HUDEP-2 (cell line): ENCODE results near the gene PGM1.
A peak's percentile ranks its signal among the peaks of the same experiment; 100 is the strongest.

Experiments used
- DNase-seq, 76 experiments: peaks; one replicate each; lab custom pipeline; 2025; ENCODE audit not compliant: unreplicated experiment in 76 of 76; lab: John Stamatoyannopoulos, UW

PGM1 gene

DNA sequence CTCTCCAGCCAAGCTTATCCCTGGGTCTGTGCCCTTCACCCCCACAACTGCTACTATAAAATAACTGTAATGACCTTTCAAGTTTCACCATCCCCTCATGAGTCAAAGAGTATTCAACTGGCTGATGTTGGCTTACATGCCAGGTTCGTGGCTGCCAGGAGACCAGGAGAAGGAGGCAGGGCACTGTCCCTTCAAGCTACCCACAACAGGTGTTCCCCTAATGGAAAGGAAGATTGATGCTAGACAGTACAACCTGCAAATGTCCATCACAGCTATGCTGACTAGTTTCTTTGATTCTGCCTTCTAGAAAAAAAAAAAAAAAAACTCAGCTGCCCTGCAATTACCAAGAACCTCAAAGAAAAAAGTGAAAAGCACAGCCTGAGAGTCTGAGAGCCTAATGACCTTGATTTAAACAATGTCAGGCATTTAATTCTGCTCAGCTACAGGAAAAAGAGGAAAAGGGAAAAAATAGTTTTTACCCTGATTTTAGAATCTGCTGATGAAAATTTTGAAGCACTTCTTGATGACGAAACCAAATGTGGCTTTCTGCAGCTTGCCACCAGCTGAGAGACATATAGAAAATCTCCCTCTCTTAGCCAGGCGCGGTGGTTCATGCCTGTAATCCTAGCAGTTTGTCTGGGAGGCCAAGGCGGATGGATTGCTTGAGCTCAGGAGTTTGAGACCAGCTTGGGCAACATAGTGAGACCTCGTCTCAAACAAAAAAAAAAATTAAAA lies 97.9 kb downstream of the PGM1 start:
- no peak for DNase-seq

- DNase-seq = peak in 19 of 76 experiments; percentile 2 to 41 (median 9)
Observed at GRCh38 chr1:63691701-63692425, 98.7 kb downstream of the PGM1 start.

GRCh38 chr1:63693944-63694571 lies 100.8 kb downstream of the PGM1 start:
- DNase-seq = no peak

- no peak for DNase-seq
Observed at GRCh38 chr1:63698001-63698838, 105.0 kb downstream of the PGM1 start.

DNA sequence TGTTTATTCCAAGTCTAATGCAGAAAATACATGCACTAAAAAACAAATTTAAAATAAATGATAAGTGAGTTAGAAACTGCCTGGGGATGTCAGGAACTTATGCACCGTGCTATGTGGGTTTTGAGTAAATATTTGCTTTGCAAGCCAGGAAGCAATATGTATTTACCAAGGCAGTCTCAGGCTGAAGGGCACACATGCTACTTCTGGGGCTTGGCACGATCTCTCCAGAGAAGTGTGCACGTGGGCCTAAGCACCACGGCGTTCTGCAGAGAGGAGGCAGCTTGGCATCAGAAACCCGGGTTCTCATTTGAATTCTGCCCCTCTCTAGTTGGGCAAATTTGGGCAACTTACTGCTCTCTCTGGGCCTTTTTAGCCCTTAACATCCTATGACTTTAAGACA lies 108.0 kb downstream of the PGM1 start:
- DNase-seq = no peak

DNA sequence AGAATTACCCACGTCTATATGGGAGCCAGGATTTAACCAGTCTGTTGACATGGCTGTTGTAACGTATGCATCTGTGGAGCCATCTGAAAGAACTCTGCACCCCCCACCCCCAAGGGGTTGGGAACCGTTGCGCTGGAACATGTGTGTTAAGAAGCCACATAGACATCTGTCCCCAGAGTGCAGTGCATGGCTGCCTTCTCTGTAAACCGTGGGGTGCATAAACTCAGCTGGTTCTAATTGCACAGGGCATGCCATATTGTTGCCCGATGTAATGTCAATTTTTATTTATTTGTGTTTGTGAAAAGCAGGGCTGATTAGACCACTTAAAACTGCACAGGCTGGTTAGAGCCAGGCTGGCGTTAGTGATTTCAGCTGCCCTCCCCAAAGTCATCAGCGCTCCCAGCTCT lies 110.5 kb downstream of the PGM1 start:
- no peak for DNase-seq

DNA sequence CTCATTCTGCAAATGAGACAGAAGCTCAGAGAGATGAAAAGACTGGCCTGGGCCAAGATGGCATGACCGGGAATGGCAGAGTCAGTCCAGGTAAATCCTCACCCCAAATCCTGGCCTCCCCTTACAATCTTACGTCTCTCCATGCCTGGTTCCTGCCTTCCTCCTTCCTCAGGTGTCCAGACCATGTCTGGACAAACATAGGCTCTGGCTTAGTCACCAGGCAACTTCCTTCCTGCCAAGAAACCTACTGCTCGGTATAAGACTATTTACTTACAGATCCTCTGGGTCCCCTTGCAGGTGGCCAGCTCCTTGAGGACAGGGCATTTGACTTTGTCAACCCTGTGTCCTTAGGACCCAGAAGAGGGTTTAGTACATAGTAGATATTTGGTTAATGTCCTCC lies 111.2 kb downstream of the PGM1 start:
- no peak for DNase-seq

DNA sequence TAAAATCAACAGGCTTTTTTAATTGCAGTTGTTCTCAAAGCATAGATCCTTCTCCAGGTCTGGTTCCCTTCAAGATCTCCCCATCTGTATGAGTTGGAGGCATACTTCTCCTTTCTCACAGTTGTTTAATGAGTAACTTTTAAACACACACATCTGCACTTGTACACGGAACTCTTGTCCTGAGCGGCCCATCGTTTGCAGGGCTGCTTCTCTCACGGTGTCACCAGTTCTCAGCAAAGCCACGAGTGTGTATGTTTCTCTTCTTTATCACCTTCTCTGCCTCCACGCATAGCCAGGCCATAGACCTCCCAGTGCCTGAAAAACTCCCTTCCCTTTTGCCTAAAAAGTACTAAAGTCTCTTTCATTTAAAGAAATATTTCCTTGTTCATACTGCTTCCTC lies 111.9 kb downstream of the PGM1 start:
- DNase-seq = no peak

- DNase-seq = no peak
Observed at GRCh38 chr1:63709267-63709828, 116.1 kb downstream of the PGM1 start.
